HL-60 (cell line): Measurements from ENCODE around the gene SLC16A7.

Experiments
- DNase-seq, 2 experiments: peaks; one replicate each; pipeline ENCODE4 v3.0.0-alpha.2; 2010 to 2020; ENCODE audit warnings: low read depth in 1 of 2, low spot score in 1 of 2
- H3K27ac ChIP-seq: fragments of 250-450 bp; sonication (Bioruptor Pico); replicated peaks from 2 replicates; pipeline ENCODE4 v1.5.1; 2020; ENCODE audit warnings: mild to moderate bottlenecking, moderate library complexity
- H3K27me3 ChIP-seq: fragments of 250-450 bp; sonication (Bioruptor Pico); 2 replicates; pipeline ENCODE4 v1.5.1; 2021; ENCODE audit warnings: mild to moderate bottlenecking, moderate library complexity; ENCODE audit not compliant: insufficient read depth, poor library complexity, severe bottlenecking
- H3K4me3 ChIP-seq: replicated peaks from 2 replicates; pipeline ENCODE4 v1.5.1; 2011; ENCODE audit warnings: mild to moderate bottlenecking, control low read depth, low read length; ENCODE audit not compliant: insufficient read depth
- GABPA ChIP-seq: IDR thresholded peaks from 2 replicates; pipeline ENCODE4 v1.6.1; 2012; ENCODE audit warnings: low read depth
- POLR2AphosphoS5 ChIP-seq: IDR thresholded peaks from 2 replicates; pipeline ENCODE4 v1.6.1; 2012; ENCODE audit warnings: low read depth
- REST ChIP-seq: IDR thresholded peaks from 2 replicates; pipeline ENCODE4 v1.6.1; 2012; ENCODE audit warnings: low read depth; ENCODE audit not compliant: insufficient replicate concordance
- SPI1 ChIP-seq: IDR thresholded peaks from 2 replicates; pipeline ENCODE4 v1.6.1; 2012; ENCODE audit warnings: low read depth, mild to moderate bottlenecking, borderline replicate concordance
- TF ChIP-seq, protein P1 (sequence below): IDR thresholded peaks from one replicate; pipeline ENCODE4 v1.5.1; 2011; ENCODE audit warnings: low read length, control low read depth, inconsistent platforms; ENCODE audit not compliant: insufficient read depth

The SLC16A7 gene

DNA sequence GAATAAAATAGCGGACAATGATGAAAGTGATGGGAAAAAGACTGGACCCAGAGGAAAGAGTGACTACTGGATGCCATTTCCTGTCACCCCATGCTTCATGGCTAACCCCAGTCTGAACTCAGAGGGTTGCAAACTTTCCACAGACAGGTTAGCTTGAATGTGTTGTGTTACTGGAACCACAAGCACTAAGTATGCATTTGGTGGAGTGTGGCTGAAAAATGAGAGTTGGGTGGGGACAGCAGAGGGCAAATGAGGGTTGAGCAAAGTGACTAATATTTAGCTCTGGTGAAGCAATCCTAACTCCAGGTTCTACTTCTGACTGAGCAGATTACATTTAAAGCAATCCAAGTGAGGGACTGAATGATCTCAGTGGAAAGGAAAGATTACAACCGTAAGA, 1.6 kb downstream of the SLC16A7 start:
- Histone ChIP-seq H3K27me3 (no peaks in the 10 kb centered on the region), H3K4me3 (peak overlapping the region; percentile 79), H3K27ac (peak overlapping the region; percentile 92)
- TF ChIP-seq GABPA (no peak), POLR2AphosphoS5 (no peak), SPI1 (no peak), REST (peak; percentile 60)
- TF ChIP-seq, protein P1, sequence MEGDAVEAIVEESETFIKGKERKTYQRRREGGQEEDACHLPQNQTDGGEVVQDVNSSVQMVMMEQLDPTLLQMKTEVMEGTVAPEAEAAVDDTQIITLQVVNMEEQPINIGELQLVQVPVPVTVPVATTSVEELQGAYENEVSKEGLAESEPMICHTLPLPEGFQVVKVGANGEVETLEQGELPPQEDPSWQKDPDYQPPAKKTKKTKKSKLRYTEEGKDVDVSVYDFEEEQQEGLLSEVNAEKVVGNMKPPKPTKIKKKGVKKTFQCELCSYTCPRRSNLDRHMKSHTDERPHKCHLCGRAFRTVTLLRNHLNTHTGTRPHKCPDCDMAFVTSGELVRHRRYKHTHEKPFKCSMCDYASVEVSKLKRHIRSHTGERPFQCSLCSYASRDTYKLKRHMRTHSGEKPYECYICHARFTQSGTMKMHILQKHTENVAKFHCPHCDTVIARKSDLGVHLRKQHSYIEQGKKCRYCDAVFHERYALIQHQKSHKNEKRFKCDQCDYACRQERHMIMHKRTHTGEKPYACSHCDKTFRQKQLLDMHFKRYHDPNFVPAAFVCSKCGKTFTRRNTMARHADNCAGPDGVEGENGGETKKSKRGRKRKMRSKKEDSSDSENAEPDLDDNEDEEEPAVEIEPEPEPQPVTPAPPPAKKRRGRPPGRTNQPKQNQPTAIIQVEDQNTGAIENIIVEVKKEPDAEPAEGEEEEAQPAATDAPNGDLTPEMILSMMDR, result no peak
- peak; percentile 75 to 97 for DNase-seq

GRCh38 chr12:59600171-59600570, 4.3 kb downstream of the SLC16A7 start:
- Histone ChIP-seq H3K27ac (no peak overlapping the region), H3K27me3 (no peaks in the 10 kb centered on the region), H3K4me3 (no peak overlapping the region)
- TF ChIP-seq REST (no peak), SPI1 (no peak), POLR2AphosphoS5 (no peak), GABPA (no peak)
- TF ChIP-seq, protein P1, result no peak
- peak in 1 of 2 experiments; percentile 72 for DNase-seq

DNA sequence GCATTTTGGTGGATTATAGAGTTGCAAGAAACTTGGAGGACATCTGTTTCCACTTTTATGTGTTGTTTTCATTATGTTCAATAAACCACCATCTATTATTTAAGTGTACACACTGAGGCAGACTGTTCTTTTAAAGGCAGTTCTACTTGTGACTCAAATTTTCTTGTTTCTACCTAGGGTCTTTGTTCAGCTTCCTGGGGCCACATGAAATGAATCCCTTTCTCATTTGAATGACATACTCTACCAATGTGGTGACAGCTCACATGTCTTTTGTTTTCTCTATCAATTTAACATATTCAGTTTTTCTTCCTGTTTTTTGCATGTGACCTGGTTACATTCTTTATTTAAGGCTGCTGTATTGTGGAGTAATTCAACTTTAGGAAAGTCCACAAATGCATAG, 7.9 kb downstream of the SLC16A7 start:
- Histone ChIP-seq H3K4me3 (no peak overlapping the region), H3K27ac (no peak overlapping the region), H3K27me3 (no peaks in the 10 kb centered on the region)
- no peak for DNase-seq
- TF ChIP-seq GABPA (no peak), REST (no peak), SPI1 (no peak), POLR2AphosphoS5 (no peak)
